Endothelial cell of umbilical vein (primary cell): ENCODE data around the gene STAC3. TPM values are rescaled to one million over a fixed set of nuclear protein-coding genes. Genes with fewer than 3 reads are reported as not detected.

Experiments
- BruUV-seq: library from RNA; stranded (reverse); fragments of 400-500 nt; replicated peaks from 2 replicates; lab custom pipeline; 2021; lab: Mats Ljungman, UMichigan
- CTCF ChIA-PET: fragments of 300-600, 350-600 bp; sonication (Branson Sonifier 250); formaldehyde crosslinking; loops from one replicate; lab custom pipeline; 2021; ENCODE audit warnings: antibody characterized with exemption, inconsistent platforms; lab: Charles Lee
- POLR2A ChIA-PET: fragments of 300-600, 350-600 bp; sonication (Branson Sonifier 250); formaldehyde crosslinking; loops from one replicate; lab custom pipeline; 2021; ENCODE audit warnings: antibody characterized with exemption, inconsistent platforms; lab: Charles Lee
- DNase-seq: peaks from one replicate; pipeline ENCODE4 v3.0.0-alpha.2; 2011; ENCODE audit warnings: low read depth, low spot score
- FAIRE-seq: peaks from 2 replicates; lab custom pipeline; 2011; peaks lifted over from hg19 to GRCh38; lab: Jason Lieb, UNC
- H2AFZ ChIP-seq: 2 replicates; pipeline ENCODE4 v1.6.0; 2012; ENCODE audit warnings: low read depth, low read length, control low read depth, inconsistent platforms
- H3K27ac ChIP-seq: 2 replicates; pipeline ENCODE4 v1.5.1; 2011; ENCODE audit warnings: low read depth, mild to moderate bottlenecking, control low read depth, low read length, moderate library complexity; ENCODE audit not compliant: insufficient read depth
- H3K27me3 ChIP-seq, 2 experiments: 2 replicates each; pipeline versions ENCODE4 v1.6.0 to v1.6.1; 2011; ENCODE audit warnings: low read length in 2 of 2, mixed read lengths in 1 of 2; ENCODE audit not compliant: control insufficient read depth in 2 of 2, insufficient read depth in 2 of 2
- H3K36me3 ChIP-seq, 2 experiments: 2 replicates in 1 of 2; 3 replicates in 1 of 2; pipeline ENCODE4 v1.5.1; 2011; ENCODE audit warnings: low read length in 2 of 2, mild to moderate bottlenecking in 1 of 2, moderate library complexity in 1 of 2; ENCODE audit not compliant: control insufficient read depth in 2 of 2, insufficient read depth in 2 of 2; ENCODE audit errors: extremely low read depth in 1 of 2
- H3K4me1 ChIP-seq: 3 replicates; pipeline ENCODE4 v1.5.1; 2011; ENCODE audit warnings: mild to moderate bottlenecking, low read length; ENCODE audit not compliant: control insufficient read depth, insufficient read depth; ENCODE audit errors: extremely low read depth
- H3K4me2 ChIP-seq: 2 replicates; pipeline ENCODE4 v1.6.1; 2011; ENCODE audit warnings: low read length, control low read depth, mixed read lengths; ENCODE audit not compliant: insufficient read depth
- H3K4me3 ChIP-seq, 3 experiments: fragments of 200-600 bp in 1 of 3; sonication (generic), shearing (Covaris generic) in 1 of 3; replicated peaks in 1 of 3; 2 replicates each; pipeline ENCODE4 v1.5.1; 2011 to 2016; ENCODE audit warnings: control low read depth in 3 of 3, low read length in 3 of 3, mild to moderate bottlenecking in 2 of 3, inconsistent platforms in 1 of 3, low read depth in 1 of 3, moderate library complexity in 1 of 3; ENCODE audit not compliant: insufficient read depth in 1 of 3
- H3K79me2 ChIP-seq: 2 replicates; pipeline ENCODE4 v1.6.0; 2012; ENCODE audit warnings: low read length, inconsistent platforms; ENCODE audit not compliant: control insufficient read depth, insufficient read depth
- H3K9ac ChIP-seq: replicated peaks from 2 replicates; pipeline ENCODE3; 2011; ENCODE audit warnings: low read length, control low read depth; ENCODE audit not compliant: insufficient read depth; ENCODE audit errors: extremely low read depth
- H3K9me1 ChIP-seq: replicated peaks from 3 replicates; pipeline ENCODE4 v1.6.0; 2011; ENCODE audit warnings: mild to moderate bottlenecking, low read length; ENCODE audit not compliant: control insufficient read depth, insufficient read depth; ENCODE audit errors: extremely low read depth
- H3K9me3 ChIP-seq: replicated peaks from 2 replicates; pipeline ENCODE4 v1.5.1; 2012; ENCODE audit warnings: low read length, inconsistent platforms; ENCODE audit not compliant: control insufficient read depth, insufficient read depth
- H4K20me1 ChIP-seq: replicated peaks from 2 replicates; pipeline ENCODE3; 2011; ENCODE audit warnings: mild to moderate bottlenecking, low read length; ENCODE audit not compliant: control insufficient read depth, insufficient read depth; ENCODE audit errors: extremely low read depth
- CTCF ChIP-seq, 2 donors: IDR thresholded peaks; 1 replicate in 1 of 2; 2 replicates in 1 of 2; pipeline ENCODE4 v1.5.1; 2011; ENCODE audit warnings: low read length in 2 of 2, mild to moderate bottlenecking in 2 of 2, moderate library complexity in 2 of 2, control low read depth in 1 of 2, inconsistent platforms in 1 of 2, low read depth in 1 of 2; ENCODE audit not compliant: insufficient read depth in 1 of 2; ENCODE audit errors: extremely low read depth in 1 of 2
- EZH2 ChIP-seq: IDR thresholded peaks from 2 replicates; pipeline ENCODE4 v1.6.1; 2012; ENCODE audit warnings: borderline replicate concordance, low read depth, mild to moderate bottlenecking, moderate library complexity, low read length, inconsistent platforms; ENCODE audit not compliant: severe bottlenecking
- FOS ChIP-seq: IDR thresholded peaks from 2 replicates; pipeline ENCODE4 v1.6.1; 2011; ENCODE audit warnings: mild to moderate bottlenecking, low read length, moderate library complexity, borderline replicate concordance; ENCODE audit not compliant: insufficient read depth
- GATA2 ChIP-seq: IDR thresholded peaks from 2 replicates; pipeline ENCODE4 v1.7.0; 2011; ENCODE audit warnings: low read depth, mild to moderate bottlenecking, moderate library complexity, mixed read lengths, low read length; ENCODE audit not compliant: insufficient read length, insufficient read depth
- JUN ChIP-seq: IDR thresholded peaks from 2 replicates; pipeline ENCODE4 v1.6.1; 2011; ENCODE audit warnings: borderline replicate concordance, low read depth; ENCODE audit not compliant: insufficient read length, insufficient read depth
- MAX ChIP-seq: IDR thresholded peaks from 2 replicates; pipeline ENCODE4 v1.6.1; 2011; ENCODE audit not compliant: insufficient read depth, insufficient read length
- MYC ChIP-seq: IDR thresholded peaks from one replicate; pipeline ENCODE4 v1.6.1; 2011; ENCODE audit warnings: mild to moderate bottlenecking, low read depth, low read length
- POLR2A ChIP-seq: IDR thresholded peaks from 2 replicates; pipeline ENCODE4 v1.6.1; 2012; ENCODE audit warnings: low read depth, mild to moderate bottlenecking, control low read depth, low read length
- POLR2AphosphoS5 ChIP-seq: IDR thresholded peaks from 2 replicates; pipeline ENCODE4 v1.6.1; 2012; ENCODE audit warnings: low read depth, mild to moderate bottlenecking, control low read depth, low read length, moderate library complexity; ENCODE audit not compliant: insufficient read depth
- dilution Hi-C: fragments of 300-500 bp; cut with MboI; formaldehyde crosslinking; loops from one replicate; pipeline ENCODE4 v1.15.0; 2019; ENCODE audit warnings: low sequenced_read_pairs; ENCODE audit not compliant: extremely low pct_ligation_motif_present
- intact Hi-C: fragments of 100-400 bp; cut with micrococcal nuclease; formaldehyde crosslinking; loops from one replicate; pipeline ENCODE4 v1.10.0; 2022
- polyA plus RNA-seq, 4 experiments: library from polyadenylated mRNA; depleted of rRNA in 3 of 4; stranded (reverse) in 3 of 4; unstranded in 1 of 4; fragments of >200 nt; gene quantifications; 2 replicates each; pipeline versions ENCODE4 v1.2.1 to v1.2.3, GENCODE V29; 2011 to 2012; ENCODE audit warnings: missing spikeins in 1 of 4
- total RNA-seq: library from RNA; stranded (reverse); gene quantifications from 2 replicates; pipeline ENCODE4 v1.2.3, GENCODE V29; 2021

Gene STAC3
- total and polyA plus RNA-seq, 2 donors (not counting 3 experiments of a cell fraction or from before 2014, with no cell fraction given) = 0.36 to 0.55 TPM

- TF ChIP-seq GATA2 (no peak), MYC (no peak), MAX (no peak), EZH2 (no peak), JUN (no peak), FOS (no peak), POLR2AphosphoS5 (no peak), POLR2A (no peak), CTCF (IDR thresholded peaks at IDR 0.05; ENCODE audit: extremely low read depth in 1 of 2, insufficient read depth in 1 of 2, low read depth in 1 of 2, low read length in 2 of 2) (no peak)
- no peak for DNase-seq
- ChIA-PET POLR2A (no interaction called here), CTCF (interaction anchor here (1.1 to 2.0 kb wide), 5 partner anchors 16 to 197 kb away, joined by 5 to 11 read pairs (median 7); partner anchors contain the start of gene INHBE)
- Histone ChIP-seq H3K36me3 (peaks cover 0 to 14% of the 10 kb centered on the region in 2 experiments), H3K4me1 (no peaks in the 10 kb centered on the region), H2AFZ (no peak overlapping the region), H3K9me1 (no peaks in the 10 kb centered on the region), H3K4me3 (no peak overlapping the region), H3K27me3 (no peaks in the 10 kb centered on the region), H4K20me1 (no peaks in the 10 kb centered on the region), H3K9me3 (no peaks in the 10 kb centered on the region), H3K79me2 (no peaks in the 10 kb centered on the region), H3K9ac (no peak overlapping the region), H3K27ac (no peak overlapping the region), H3K4me2 (no peak overlapping the region)
- FAIRE-seq = no peak
- dilution Hi-C loops = no loop called here
- BruUV-seq = no TSS peak
- intact Hi-C loops = no loop called here
Observed at GRCh38 chr12:57261428-57261865, 10.5 kb upstream of the STAC3 start.
